HepG2 (cell line): Measurements from ENCODE around the gene EIF3L.

Experiments
- BCL6 ChIP-seq: IDR thresholded peaks from 2 replicates; pipeline ENCODE4 v1.6.1; 2016; ENCODE audit warnings: missing genetic modification reagents, missing compliant biosample characterization
- CBX5 ChIP-seq: sonication (generic); formaldehyde crosslinking; IDR thresholded peaks from 2 replicates; pipeline ENCODE4 v1.4.0; 2020; ENCODE audit warnings: missing genetic modification reagents, borderline replicate concordance
- TF ChIP-seq, protein P1 (sequence below): sonication (generic); formaldehyde crosslinking; IDR thresholded peaks from 2 replicates; pipeline ENCODE4 v1.5.0; 2020; ENCODE audit warnings: mild to moderate bottlenecking, missing genetic modification reagents, moderate library complexity
- TF ChIP-seq, protein P2 (sequence below): sonication (generic); formaldehyde crosslinking; IDR thresholded peaks from 2 replicates; pipeline ENCODE4 v1.8.1; 2023; ENCODE audit warnings: missing genetic modification reagents, inconsistent platforms, borderline replicate concordance

DNA sequence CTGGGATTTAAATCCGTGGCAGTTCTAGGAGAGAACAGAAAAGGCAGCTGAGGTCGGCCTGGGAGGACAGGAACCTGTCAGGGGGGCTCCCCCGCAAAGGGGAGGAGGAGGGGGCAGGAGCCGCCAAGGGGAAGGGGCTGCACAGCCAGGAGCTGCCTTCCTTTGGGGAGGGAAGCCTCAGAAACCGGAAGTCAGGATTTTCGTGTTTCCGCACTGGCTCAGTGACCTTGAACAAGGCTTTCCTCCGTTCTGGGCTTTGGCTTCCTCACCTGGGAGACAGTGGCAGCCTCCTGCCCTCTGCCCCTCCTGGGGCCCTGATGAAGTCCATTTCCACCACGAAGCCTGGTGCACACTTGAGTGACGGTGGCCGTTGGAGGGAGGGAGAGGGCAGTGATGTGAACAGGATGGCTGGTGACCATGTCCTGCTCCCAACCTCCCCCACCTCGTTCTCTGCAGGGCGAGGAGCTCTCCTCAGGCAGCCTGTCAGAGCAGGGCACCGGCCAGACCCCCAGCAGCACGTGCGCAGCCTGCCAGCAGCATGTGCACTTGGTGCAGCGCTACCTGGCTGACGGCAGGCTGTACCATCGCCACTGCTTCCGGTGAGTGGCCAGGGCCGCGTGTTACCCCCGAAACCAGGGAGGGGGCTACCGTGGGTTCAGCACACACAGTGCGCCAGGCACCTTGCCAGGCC, 69.5 kb downstream of the EIF3L start:
- TF ChIP-seq, protein P1, sequence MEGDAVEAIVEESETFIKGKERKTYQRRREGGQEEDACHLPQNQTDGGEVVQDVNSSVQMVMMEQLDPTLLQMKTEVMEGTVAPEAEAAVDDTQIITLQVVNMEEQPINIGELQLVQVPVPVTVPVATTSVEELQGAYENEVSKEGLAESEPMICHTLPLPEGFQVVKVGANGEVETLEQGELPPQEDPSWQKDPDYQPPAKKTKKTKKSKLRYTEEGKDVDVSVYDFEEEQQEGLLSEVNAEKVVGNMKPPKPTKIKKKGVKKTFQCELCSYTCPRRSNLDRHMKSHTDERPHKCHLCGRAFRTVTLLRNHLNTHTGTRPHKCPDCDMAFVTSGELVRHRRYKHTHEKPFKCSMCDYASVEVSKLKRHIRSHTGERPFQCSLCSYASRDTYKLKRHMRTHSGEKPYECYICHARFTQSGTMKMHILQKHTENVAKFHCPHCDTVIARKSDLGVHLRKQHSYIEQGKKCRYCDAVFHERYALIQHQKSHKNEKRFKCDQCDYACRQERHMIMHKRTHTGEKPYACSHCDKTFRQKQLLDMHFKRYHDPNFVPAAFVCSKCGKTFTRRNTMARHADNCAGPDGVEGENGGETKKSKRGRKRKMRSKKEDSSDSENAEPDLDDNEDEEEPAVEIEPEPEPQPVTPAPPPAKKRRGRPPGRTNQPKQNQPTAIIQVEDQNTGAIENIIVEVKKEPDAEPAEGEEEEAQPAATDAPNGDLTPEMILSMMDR (CRISPR knock-in tag), result 0 out of 2 replicates have a peak, but pooled peaks have one; percentile 4
- no peak for TF ChIP-seq BCL6 (CRISPR knock-in tag)
- TF ChIP-seq, protein P2, sequence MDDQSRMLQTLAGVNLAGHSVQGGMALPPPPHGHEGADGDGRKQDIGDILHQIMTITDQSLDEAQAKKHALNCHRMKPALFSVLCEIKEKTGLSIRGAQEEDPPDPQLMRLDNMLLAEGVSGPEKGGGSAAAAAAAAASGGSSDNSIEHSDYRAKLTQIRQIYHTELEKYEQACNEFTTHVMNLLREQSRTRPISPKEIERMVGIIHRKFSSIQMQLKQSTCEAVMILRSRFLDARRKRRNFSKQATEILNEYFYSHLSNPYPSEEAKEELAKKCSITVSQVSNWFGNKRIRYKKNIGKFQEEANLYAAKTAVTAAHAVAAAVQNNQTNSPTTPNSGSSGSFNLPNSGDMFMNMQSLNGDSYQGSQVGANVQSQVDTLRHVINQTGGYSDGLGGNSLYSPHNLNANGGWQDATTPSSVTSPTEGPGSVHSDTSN (CRISPR knock-in tag), result no peak
- TF ChIP-seq CBX5, result no peak
